Spleen (tissue), 7 donors: ENCODE measurements around the gene IGLON5.

ENCODE experiments used
- POLR2A ChIP-seq, 3 donors: fragments of 450-650 bp; IDR thresholded peaks; one replicate each; pipeline ENCODE4 v1.5.1; 2017; ENCODE audit warnings: antibody characterized with exemption in 3 of 3, mild to moderate bottlenecking in 1 of 3
- POLR2AphosphoS5 ChIP-seq, 3 donors: sonication (generic); formaldehyde crosslinking; IDR thresholded peaks; one replicate each; pipeline ENCODE4 v1.5.1; 2017; ENCODE audit warnings: antibody characterized with exemption in 3 of 3
- TF ChIP-seq, protein P1 (sequence below), 11 experiments: fragments of 200-600 bp in 7 of 11; fragments of 450-650 bp in 4 of 11; sonication (generic) in 4 of 11; IDR thresholded peaks in 8 of 11; conservative IDR thresholded peaks in 3 of 11; 1 replicate in 7 of 11; 2 replicates in 4 of 11; pipeline versions ENCODE4 v1.4.0 to v1.8.0; 2016 to 2021; ENCODE audit warnings: antibody characterized with exemption in 11 of 11, inconsistent platforms in 4 of 11, mild to moderate bottlenecking in 1 of 11
- donor health status: DM: no; HTN: no; CAD: no; lungs with moderate emphysema.
- donor health status: DM: no; HTN: no; CAD: no.
- donor health status: DM: no; HTN: no; CAD: no.

DNA sequence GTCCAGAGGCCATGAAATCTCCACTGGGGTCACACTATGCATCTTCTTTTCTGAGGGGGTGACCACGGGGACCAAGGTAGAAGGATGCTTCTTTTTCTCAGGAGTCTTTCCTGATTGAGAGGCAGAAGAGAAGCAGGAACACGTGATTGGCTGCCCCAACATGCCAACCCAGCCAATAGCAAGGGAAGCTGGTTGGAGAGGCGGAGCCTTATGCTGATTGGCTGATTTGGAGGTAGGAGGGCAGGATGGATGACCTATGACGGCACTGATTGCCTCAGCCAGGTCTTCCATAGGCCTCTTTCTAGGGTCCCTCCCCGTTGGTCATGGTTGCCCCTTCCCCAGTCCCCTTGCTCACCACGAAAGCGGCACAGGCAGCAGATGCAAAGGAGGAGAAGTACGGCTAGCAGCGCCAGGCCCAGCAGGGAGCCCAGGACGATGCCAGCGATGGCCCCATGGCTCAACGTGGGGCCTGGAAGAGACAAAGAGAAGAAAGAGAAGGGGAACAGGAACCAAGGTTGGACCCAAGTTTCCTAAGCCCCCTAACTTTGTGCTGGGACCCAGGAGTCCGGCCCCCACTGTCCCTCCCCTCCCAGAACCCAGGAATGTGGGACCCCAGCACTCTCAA lies 22.5 kb downstream of the IGLON5 start:
- TF ChIP-seq POLR2AphosphoS5 (IDR thresholded peaks at IDR 0.05) (no peak), POLR2A (IDR thresholded peaks at IDR 0.05) (no peak)
- TF ChIP-seq, protein P1, sequence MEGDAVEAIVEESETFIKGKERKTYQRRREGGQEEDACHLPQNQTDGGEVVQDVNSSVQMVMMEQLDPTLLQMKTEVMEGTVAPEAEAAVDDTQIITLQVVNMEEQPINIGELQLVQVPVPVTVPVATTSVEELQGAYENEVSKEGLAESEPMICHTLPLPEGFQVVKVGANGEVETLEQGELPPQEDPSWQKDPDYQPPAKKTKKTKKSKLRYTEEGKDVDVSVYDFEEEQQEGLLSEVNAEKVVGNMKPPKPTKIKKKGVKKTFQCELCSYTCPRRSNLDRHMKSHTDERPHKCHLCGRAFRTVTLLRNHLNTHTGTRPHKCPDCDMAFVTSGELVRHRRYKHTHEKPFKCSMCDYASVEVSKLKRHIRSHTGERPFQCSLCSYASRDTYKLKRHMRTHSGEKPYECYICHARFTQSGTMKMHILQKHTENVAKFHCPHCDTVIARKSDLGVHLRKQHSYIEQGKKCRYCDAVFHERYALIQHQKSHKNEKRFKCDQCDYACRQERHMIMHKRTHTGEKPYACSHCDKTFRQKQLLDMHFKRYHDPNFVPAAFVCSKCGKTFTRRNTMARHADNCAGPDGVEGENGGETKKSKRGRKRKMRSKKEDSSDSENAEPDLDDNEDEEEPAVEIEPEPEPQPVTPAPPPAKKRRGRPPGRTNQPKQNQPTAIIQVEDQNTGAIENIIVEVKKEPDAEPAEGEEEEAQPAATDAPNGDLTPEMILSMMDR (IDR thresholded peaks at IDR 0.05 in 8 of 11, conservative IDR thresholded peaks at IDR 0.05 in 3 of 11) = no peak
